Umbilical cord (tissue), 2 donors: ENCODE measurements around the gene PAQR9. TPM values are rescaled to one million over a fixed set of nuclear protein-coding genes. Genes with fewer than 3 reads are reported as not detected.
A peak's percentile ranks its signal among the peaks of the same experiment; 100 is the strongest.
"Not testable (repeated sequence)": the region's sequence is repeated elsewhere in the genome, so short reads cannot be mapped to it uniquely, and the experiment has no call there.

Source experiments
- DNase-seq: peaks from one replicate; pipeline ENCODE4 v3.0.0-alpha.2; 2015; ENCODE audit warnings: low spot score
- total RNA-seq: library from RNA; depleted of rRNA; stranded (reverse); fragments of >200 nt; gene quantifications from one replicate; pipeline ENCODE4 v1.2.3, GENCODE V29; 2014; ENCODE audit warnings: low replicate concordance; ENCODE audit not compliant: insufficient read depth

Gene PAQR9
- 7.9 TPM for total RNA-seq

DNA sequence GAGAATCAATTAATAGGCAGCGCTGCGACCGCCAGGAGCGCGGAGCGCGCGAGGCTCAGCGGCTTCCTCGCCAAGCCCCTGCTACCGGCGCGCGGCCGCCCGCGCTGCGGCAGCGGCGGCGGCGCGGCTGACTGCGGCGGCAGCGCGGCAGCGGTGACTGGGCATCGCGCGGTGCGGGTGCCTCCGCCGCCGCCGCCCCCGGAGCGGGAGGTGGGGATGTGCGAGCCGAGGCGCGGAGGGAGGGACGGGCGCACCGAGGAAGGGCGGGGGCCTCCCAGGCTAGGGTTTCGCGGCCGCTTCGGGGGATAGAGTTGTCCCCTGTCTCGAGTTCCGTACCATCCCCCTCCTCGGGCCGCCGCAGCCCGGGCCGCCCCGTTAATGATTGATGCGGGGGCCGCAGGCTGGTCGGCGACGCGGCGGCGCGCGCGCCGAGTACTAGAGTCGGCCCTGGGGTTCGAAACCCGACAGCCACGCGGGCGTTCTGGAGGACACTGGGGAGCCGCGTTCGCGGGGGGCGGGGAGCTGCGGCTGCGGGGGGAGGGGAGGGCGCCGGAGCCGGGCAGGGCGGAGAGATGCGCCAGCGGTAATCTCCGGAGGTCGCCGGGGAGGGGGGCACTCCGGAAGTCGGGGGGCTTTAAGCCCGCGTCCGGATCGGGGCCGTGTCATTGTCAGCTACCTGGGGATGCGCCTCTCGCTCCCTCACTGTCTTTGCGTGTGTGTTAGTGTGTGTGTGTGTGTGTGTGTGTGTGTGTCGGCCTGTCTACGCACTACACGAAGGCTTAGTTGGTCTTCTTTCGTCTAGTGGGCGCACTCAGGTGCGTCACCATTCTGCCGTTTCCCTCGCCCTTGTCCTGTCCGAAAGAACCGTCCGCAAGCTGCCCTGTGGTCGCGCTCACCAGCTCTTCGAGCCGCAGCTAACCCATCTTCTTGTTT is at the start of gene PAQR9:
TSS of gene PAQR9 (minus strand) at position 159 of the 933 bp plus-strand sequence. CDS start 338 bp downstream, outside the sequence.
- DNase-seq = no peak

DNA sequence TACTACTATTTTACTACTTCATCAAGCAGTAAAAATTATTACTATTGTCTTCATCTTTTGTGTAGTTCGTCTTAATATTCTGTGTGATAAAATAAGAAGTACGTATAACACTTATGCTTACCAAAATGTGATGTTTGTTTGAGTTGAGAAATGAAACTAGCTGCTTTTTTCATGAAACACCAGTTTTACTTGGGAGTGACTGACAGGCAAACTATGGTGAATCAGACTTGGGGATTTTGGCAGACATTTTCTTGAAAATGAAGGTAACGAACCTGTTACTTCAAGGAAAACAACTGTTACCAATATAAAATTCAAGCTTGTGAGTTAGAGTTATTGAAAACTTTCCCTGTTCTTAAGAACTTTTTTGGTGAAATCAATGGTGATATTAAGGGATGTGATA is 48.2 kb upstream of the PAQR9 start:
- DNase-seq = no peak

DNA sequence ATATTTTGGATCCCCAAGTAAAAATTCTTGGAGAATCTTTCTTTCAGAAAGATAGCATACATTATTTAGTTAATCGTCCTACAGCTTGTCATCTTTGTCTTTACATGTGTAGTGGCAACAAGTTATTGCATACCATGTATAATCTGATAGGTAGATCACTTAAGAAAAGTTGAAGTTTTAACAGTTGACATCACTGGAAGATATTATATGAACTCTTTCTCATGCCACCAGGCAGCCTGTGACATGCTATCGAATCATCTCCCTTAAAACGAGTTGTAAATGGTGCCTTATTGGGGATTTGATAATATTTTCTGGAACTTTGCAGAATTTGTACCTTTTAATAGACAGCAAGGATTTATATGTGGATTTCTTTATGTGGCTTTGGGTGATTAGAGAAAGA is 46.5 kb upstream of the PAQR9 start:
- DNase-seq = no peak

DNA sequence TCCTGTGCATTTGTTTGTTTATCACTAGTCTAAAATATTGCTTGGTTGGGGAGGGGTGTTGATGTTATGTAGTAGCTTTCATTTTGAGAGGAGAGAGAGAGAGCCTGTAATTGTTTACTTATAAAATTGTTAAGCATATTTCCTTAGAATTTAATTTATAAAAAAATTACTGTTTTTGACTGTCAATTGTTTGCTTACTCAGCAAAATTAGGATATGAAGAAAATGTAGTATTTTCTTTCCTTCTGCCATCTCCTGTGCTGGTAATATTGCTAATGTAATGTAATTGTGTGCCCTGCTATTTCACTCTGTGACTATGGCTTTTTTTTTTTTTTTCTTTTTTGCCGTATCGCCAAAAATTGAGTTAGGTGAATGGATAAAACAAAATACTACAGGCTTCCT is 41.3 kb upstream of the PAQR9 start:
- no peak for DNase-seq

- DNase-seq = no peak
These were observed 39.3 kb upstream of the PAQR9 start for GRCh38 chr3:143002727-143003126.

DNA sequence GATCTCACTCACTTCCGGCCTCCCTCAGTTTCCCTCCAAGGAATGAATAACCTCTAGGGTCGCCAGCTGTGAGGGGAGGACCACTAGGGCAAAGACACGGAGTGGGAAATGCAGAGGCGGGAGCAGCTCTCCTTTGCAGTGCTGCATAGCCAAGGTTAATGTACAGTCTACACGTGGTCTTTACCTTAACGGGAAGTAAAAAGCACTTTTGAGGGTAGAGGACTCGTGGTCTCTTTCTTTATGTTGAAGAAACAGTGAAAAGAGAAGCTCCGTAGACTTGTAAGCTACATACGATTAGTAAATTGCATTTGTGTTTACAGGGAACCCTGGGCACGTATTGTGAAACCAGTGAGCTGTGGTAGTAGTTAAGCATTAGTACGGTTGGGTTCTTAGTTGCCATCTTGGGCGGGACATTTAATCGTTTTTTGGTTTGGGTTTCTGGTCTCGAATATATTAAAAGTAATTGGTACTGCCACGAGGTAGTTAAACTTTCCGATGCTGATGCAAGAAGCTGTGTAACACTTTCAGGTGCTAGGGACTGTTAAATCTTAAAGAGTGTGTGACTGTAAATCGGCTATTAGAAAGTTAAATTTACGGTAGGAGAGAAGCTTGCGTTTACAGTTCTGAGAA is 38.7 kb upstream of the PAQR9 start:
- peak; percentile 14 for DNase-seq

- DNase-seq = peak; percentile 99
These were observed 38.1 kb upstream of the PAQR9 start, which contains the start of gene U2SURP for GRCh38 chr3:143001369-143002082. U2SURP (plus strand) TSS chr3:143001570; CDS start chr3:143001629, 59 bp downstream.

GRCh38 chr3:143001034-143001368 is 37.5 kb upstream of the PAQR9 start:
- no peak for DNase-seq

DNA sequence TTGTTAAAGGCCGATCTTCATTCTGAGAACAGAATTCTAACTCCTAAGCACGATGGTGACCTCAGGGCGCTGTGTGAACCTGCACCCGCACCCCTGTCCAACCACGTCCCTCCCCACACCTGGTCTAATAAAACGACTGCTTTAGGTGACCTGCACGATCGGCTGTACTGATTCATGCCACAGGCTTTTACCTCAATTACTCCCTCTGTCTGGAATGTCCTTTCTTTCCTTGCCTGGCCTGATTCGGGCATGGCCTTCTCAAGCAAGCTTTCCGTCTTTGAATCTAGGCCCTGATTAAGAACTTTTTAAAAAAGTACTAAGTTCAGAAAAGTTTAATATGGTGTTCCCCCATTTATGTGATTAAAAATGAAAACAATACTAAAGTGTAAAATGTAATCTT is 37.1 kb upstream of the PAQR9 start:
- DNase-seq = peak; percentile 29

- no peak for DNase-seq
These were observed 36.4 kb upstream of the PAQR9 start for GRCh38 chr3:142999881-143000280.

- DNase-seq = no peak
These were observed 35.0 kb upstream of the PAQR9 start for GRCh38 chr3:142998439-142998838.

DNA sequence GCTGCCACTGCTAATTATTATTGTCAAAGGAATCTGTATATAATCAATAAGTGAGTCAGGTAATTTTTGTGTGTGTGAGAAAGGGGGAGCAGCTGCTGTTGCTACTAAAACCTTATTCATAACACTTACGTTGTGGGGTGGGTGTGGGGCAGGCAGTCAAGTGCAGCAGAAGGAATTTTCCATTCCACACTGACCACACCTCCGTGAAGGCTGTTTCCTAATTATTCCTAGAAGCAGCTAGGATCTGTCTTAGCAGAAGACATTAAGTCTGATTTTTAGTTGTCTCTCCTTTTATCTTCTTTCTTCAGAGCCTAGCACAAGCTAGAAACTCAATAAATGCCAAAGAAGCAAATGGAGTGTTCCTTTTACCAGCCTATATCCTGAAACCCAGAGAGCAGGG is 33.9 kb upstream of the PAQR9 start:
- DNase-seq = no peak

GRCh38 chr3:142993958-142994442 is 30.5 kb upstream of the PAQR9 start:
- DNase-seq = peak; percentile 69

- DNase-seq = no peak
These were observed 28.8 kb upstream of the PAQR9 start for GRCh38 chr3:142992323-142992722.

DNA sequence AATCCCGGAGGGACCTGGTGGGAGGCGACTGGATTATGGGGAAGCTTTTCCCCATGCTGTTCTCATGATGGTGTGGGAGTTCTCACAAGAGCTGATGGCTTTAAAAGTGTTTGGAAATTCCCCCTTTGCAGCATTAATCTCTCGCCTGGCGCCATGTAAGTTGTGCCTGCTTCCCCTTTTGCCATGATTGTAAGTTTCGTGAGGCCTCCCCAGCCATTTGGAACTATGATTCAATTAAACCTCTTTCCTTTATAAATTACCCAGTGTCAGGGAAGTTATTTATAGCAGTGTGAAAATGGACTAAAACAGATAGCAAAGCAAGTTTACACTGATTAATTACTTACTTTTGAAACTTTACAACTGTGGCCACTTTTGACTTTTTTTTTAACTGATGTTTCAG is 27.2 kb upstream of the PAQR9 start:
- no peak for DNase-seq

- not testable (repeated sequence) for DNase-seq
These were observed 25.4 kb upstream of the PAQR9 start for GRCh38 chr3:142988826-142989225.

- DNase-seq = not testable (repeated sequence)
These were observed 24.7 kb upstream of the PAQR9 start for GRCh38 chr3:142988221-142988620.

DNA sequence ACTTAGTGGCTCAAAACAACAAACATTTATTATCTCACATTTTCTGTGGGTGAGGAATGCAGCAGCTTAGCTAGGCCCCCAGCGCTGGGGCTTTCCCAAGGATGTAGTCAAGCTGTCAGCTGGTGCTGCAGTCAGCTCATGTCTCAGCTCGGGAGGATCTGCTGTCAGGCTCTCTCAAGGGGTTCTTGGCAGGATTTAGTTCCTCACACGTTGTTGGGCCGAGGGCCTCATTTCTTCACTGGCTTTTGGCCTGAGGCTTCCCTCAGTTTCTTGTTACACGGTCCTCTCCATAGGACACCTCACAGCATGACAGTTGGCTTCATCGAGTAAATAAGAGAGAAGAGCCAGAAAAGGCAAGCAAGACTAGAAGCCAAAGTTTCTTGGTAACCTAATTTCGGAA is 24.2 kb upstream of the PAQR9 start:
- DNase-seq = no peak

DNA sequence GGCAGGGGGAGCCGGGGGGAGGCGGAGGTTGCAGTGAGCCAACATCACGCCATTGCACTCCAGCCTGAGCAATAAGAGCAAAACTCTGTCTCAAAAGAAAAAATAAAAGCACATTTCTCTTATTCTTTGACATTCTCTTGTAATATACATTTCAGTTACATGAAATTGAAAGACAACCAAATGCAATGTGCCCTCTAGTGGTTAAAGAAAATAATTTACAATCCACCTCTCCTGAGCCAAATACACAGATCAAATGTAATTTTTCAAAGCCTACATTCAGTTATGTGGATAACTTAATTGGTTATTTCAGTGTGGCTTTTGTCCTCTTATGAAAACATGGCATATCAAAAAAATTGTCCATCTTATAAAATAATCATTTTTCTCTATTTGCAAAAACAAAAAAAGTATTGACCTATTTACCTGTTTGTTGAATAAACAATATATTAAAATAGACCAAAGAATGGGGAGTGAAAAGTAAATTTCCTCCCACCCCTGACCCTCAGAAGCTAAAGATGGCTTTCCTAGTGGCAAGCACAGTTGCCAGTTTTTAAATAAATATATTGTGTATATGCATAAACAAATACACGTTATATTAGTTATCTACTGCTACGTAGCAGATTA is 23.7 kb upstream of the PAQR9 start:
- DNase-seq = peak; percentile 43

DNA sequence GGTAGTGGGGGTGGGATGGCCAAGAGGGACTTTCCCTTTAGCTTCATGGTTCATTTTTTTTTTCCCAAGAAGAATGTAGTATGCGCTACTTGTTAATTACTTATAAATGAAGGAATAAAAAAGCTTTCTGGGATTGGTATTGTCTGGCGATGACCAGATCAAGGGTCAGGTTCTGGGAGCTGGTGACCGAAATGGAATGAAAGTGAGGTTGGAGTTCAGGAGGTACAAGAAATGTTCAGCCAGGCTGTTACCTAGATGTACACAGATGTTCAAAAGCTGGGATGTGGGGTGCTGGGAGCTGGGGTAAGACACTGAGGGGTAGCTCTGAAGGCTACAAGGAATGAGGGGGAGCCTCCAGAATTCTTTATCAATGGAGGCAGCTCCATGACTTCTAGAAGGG is 20.8 kb upstream of the PAQR9 start:
- no peak for DNase-seq

GRCh38 chr3:142983318-142983717 is 19.8 kb upstream of the PAQR9 start:
- DNase-seq = no peak
